Renal cortex interstitium (tissue), 11 donors: ENCODE data around the gene MBOAT1. TPM values are rescaled to one million over a fixed set of nuclear protein-coding genes. Genes with fewer than 3 reads are reported as not detected.
A peak's percentile ranks its signal among the peaks of the same experiment; 100 is the strongest.

Source experiments
- DNase-seq, 11 donors: peaks; one replicate each; pipeline ENCODE4 v3.0.0-alpha.2; 2013; ENCODE audit warnings: low read depth in 9 of 11, low spot score in 4 of 11; ENCODE audit errors: extremely low read depth in 1 of 11
- polyA plus RNA-seq, 3 donors: library from polyadenylated mRNA; unstranded; fragments of 120-200 nt; gene quantifications; one replicate each; pipeline ENCODE4 v1.2.1, GENCODE V29; 2013; ENCODE audit not compliant: insufficient read length in 3 of 3

Gene MBOAT1
- polyA plus RNA-seq, 3 donors, result 21.6 to 29.6 (median 25.0) TPM

- DNase-seq, result no peak
Measured at GRCh38 chr6:20126102-20126752, 86.0 kb downstream of the MBOAT1 start.

GRCh38 chr6:20124545-20124944, 87.7 kb downstream of the MBOAT1 start:
- no peak for DNase-seq

GRCh38 chr6:20119485-20119884, 92.8 kb downstream of the MBOAT1 start:
- DNase-seq, result peak in 8 of 11 donors; percentile 27 to 73 (median 50)

GRCh38 chr6:20118892-20119291, 93.4 kb downstream of the MBOAT1 start:
- peak in 5 of 11 donors; percentile 33 to 60 (median 46) for DNase-seq

GRCh38 chr6:20117474-20117873, 94.8 kb downstream of the MBOAT1 start:
- peak in 1 of 11 donors; percentile 34 for DNase-seq

GRCh38 chr6:20116792-20117191, 95.5 kb downstream of the MBOAT1 start:
- no peak for DNase-seq

- DNase-seq, result no peak
Measured at GRCh38 chr6:20115246-20115980, 96.9 kb downstream of the MBOAT1 start.

GRCh38 chr6:20113649-20114224, 98.5 kb downstream of the MBOAT1 start:
- DNase-seq, result no peak

GRCh38 chr6:20112841-20113240, 99.4 kb downstream of the MBOAT1 start:
- no peak for DNase-seq

GRCh38 chr6:20112241-20112640, 100.0 kb downstream of the MBOAT1 start:
- no peak for DNase-seq

- no peak for DNase-seq
Measured at GRCh38 chr6:20110478-20110877, 101.8 kb downstream of the MBOAT1 start.

- DNase-seq, result no peak
Measured at GRCh38 chr6:20109526-20109925, 102.7 kb downstream of the MBOAT1 start.

- DNase-seq, result no peak
Measured at GRCh38 chr6:20105838-20106237, 106.4 kb downstream of the MBOAT1 start.

GRCh38 chr6:20104696-20105095, 107.6 kb downstream of the MBOAT1 start:
- no peak for DNase-seq

- no peak for DNase-seq
Measured at GRCh38 chr6:20102397-20103073, 109.7 kb downstream of the MBOAT1 start.

GRCh38 chr6:20099156-20099555, 113.1 kb downstream of the MBOAT1 start:
- DNase-seq, result no peak

- no peak for DNase-seq
Measured at GRCh38 chr6:20098267-20098876, 113.9 kb downstream of the MBOAT1 start.

- no peak for DNase-seq
Measured at GRCh38 chr6:20096536-20096935, 115.7 kb downstream of the MBOAT1 start.

GRCh38 chr6:20095436-20095835, 116.8 kb downstream of the MBOAT1 start:
- DNase-seq, result no peak
